Neural cell (in vitro differentiated cells): Measurements from ENCODE around the gene ZNF560. TPM values are rescaled to one million over a fixed set of nuclear protein-coding genes. Genes with fewer than 3 reads are reported as not detected.

Experiments
- H2AFZ ChIP-seq: fragments of 200-600, 300-800 bp; sonication (generic), shearing (Covaris generic); 2 replicates; pipeline ENCODE4 v1.6.0; 2014; ENCODE audit warnings: low read depth, mild to moderate bottlenecking, antibody characterized with exemption, low read length, moderate library complexity
- H3F3A ChIP-seq: fragments of 200-600 bp; shearing (Covaris generic); 2 replicates; pipeline ENCODE4 v1.6.1; 2016; ENCODE audit warnings: mild to moderate bottlenecking, moderate library complexity, mixed read lengths, antibody characterized with exemption, low read length; ENCODE audit not compliant: insufficient read depth, poor library complexity, severe bottlenecking
- H3K27ac ChIP-seq: fragments of 200-600, 300-800 bp; sonication (generic), shearing (Covaris generic); 2 replicates; pipeline ENCODE4 v1.5.1; 2014; ENCODE audit warnings: mild to moderate bottlenecking, low read length, moderate library complexity
- H3K27me3 ChIP-seq: fragments of 300-800, 200-600 bp; sonication (generic), shearing (Covaris generic); 2 replicates; pipeline ENCODE4 v1.6.0; 2014; ENCODE audit warnings: mild to moderate bottlenecking, low read depth, low read length, moderate library complexity; ENCODE audit not compliant: insufficient read depth
- H3K36me3 ChIP-seq: fragments of 300-800, 200-600 bp; sonication (generic), shearing (Covaris generic); 2 replicates; pipeline ENCODE4 v1.5.1; 2014; ENCODE audit warnings: mild to moderate bottlenecking, antibody characterized with exemption, low read length, moderate library complexity; ENCODE audit not compliant: insufficient read depth
- H3K4me2 ChIP-seq: fragments of 300-800, 200-600 bp; sonication (generic), shearing (Covaris generic); 2 replicates; pipeline ENCODE4 v1.6.0; 2014; ENCODE audit warnings: mild to moderate bottlenecking, low read length
- H3K4me3 ChIP-seq: fragments of 300-800, 200-600 bp; sonication (generic), shearing (Covaris generic); 2 replicates; pipeline ENCODE4 v1.5.1; 2014; ENCODE audit warnings: mild to moderate bottlenecking, low read length, moderate library complexity
- H3K79me2 ChIP-seq: fragments of 200-600 bp; shearing (Covaris generic); replicated peaks from 2 replicates; pipeline ENCODE4 v1.6.0; 2014; ENCODE audit warnings: mild to moderate bottlenecking, low read length, moderate library complexity; ENCODE audit not compliant: insufficient read depth
- H3K9ac ChIP-seq: fragments of 300-800, 200-600 bp; sonication (generic), shearing (Covaris generic); 2 replicates; pipeline ENCODE4 v1.6.1; 2016; ENCODE audit warnings: mild to moderate bottlenecking, low read length, mixed read lengths
- H3K9me2 ChIP-seq: fragments of 200-600 bp; shearing (Covaris generic); 2 replicates; pipeline ENCODE4 v1.6.1; 2016; ENCODE audit warnings: mild to moderate bottlenecking, low read length, mixed read lengths; ENCODE audit not compliant: insufficient read depth
- H3K9me3 ChIP-seq: fragments of 200-600, 300-800 bp; sonication (generic), shearing (Covaris generic); 2 replicates; pipeline ENCODE4 v1.6.1; 2016; ENCODE audit warnings: mild to moderate bottlenecking, mixed run types, low read length, moderate library complexity, mixed read lengths
- H4K20me1 ChIP-seq: fragments of 200-600 bp; shearing (Covaris generic); 2 replicates; pipeline ENCODE4 v1.6.1; 2016; ENCODE audit warnings: mild to moderate bottlenecking, mixed run types; ENCODE audit not compliant: insufficient read depth
- CTCF ChIP-seq: fragments of 450-650 bp; IDR thresholded peaks from 2 replicates; pipeline ENCODE4 v1.5.1; 2014; ENCODE audit warnings: antibody characterized with exemption, mild to moderate bottlenecking, moderate library complexity; ENCODE audit not compliant: poor library complexity, severe bottlenecking
- EP300 ChIP-seq: fragments of 450-650 bp; conservative IDR thresholded peaks from 2 replicates; pipeline ENCODE4 v1.6.1; 2014; ENCODE audit warnings: antibody characterized with exemption, mild to moderate bottlenecking, moderate library complexity; ENCODE audit not compliant: poor library complexity, severe bottlenecking
- EZH2 ChIP-seq: fragments of 200-600, 300-800 bp; shearing (Covaris generic), sonication (generic); IDR thresholded peaks from 2 replicates; pipeline ENCODE4 v1.6.1; 2014; ENCODE audit warnings: antibody characterized with exemption, low read length, borderline replicate concordance, mild to moderate bottlenecking; ENCODE audit not compliant: insufficient read depth, poor library complexity, severe bottlenecking
- MXI1 ChIP-seq: fragments of 450-650 bp; conservative IDR thresholded peaks from 2 replicates; pipeline ENCODE4 v1.6.1; 2014; ENCODE audit warnings: antibody characterized with exemption, mild to moderate bottlenecking; ENCODE audit not compliant: poor library complexity, severe bottlenecking
- POLR2AphosphoS5 ChIP-seq: IDR thresholded peaks from 2 replicates; pipeline ENCODE4 v1.6.1; 2012
- RAD21 ChIP-seq: fragments of 450-650 bp; conservative IDR thresholded peaks from 2 replicates; pipeline ENCODE4 v1.6.1; 2014; ENCODE audit warnings: antibody characterized with exemption, mild to moderate bottlenecking, moderate library complexity
- REST ChIP-seq: IDR thresholded peaks from 2 replicates; pipeline ENCODE4 v1.6.1; 2012; ENCODE audit warnings: borderline replicate concordance
- SMC3 ChIP-seq: fragments of 450-650 bp; conservative IDR thresholded peaks from 2 replicates; pipeline ENCODE4 v1.6.1; 2014; ENCODE audit warnings: antibody characterized with exemption, mild to moderate bottlenecking, moderate library complexity; ENCODE audit not compliant: poor library complexity
- TAF1 ChIP-seq: IDR thresholded peaks from 2 replicates; pipeline ENCODE4 v1.6.1; 2012; ENCODE audit warnings: low read depth
- polyA plus RNA-seq: library from polyadenylated mRNA; depleted of rRNA; stranded (reverse); fragments of >200 nt; gene quantifications from 2 replicates; pipeline ENCODE4 v1.2.3, GENCODE V29; 2014

ZNF560 gene
- polyA plus RNA-seq, 1 donor from 2014 or later: 0.61 TPM

GRCh38 chr19:9494096-9494495 lies 4.3 kb downstream of the ZNF560 start:
- no peak for TF ChIP-seq EP300
- TF ChIP-seq EZH2: no peak
- TF ChIP-seq REST: no peak
- TF ChIP-seq POLR2AphosphoS5: no peak
- TF ChIP-seq TAF1: no peak
- TF ChIP-seq MXI1: no peak
- no peak for TF ChIP-seq RAD21
- TF ChIP-seq CTCF: no peak
- no peak for TF ChIP-seq SMC3
- no peak overlapping the region for H2AFZ ChIP-seq
- H3K79me2 ChIP-seq: no peaks in the 10 kb centered on the region
- no peaks in the 10 kb centered on the region for H3K9me3 ChIP-seq
- H3K4me3 ChIP-seq: no peak overlapping the region
- H3K4me2 ChIP-seq: no peak overlapping the region
- no peaks in the 10 kb centered on the region for H3K9me2 ChIP-seq
- H3F3A ChIP-seq: no peaks in the 10 kb centered on the region
- H3K36me3 ChIP-seq: no peaks in the 10 kb centered on the region
- H4K20me1 ChIP-seq: no peaks in the 10 kb centered on the region
- no peaks in the 10 kb centered on the region for H3K27me3 ChIP-seq
- no peak overlapping the region for H3K27ac ChIP-seq
- H3K9ac ChIP-seq: no peak overlapping the region

GRCh38 chr19:9487016-9487415 lies 11.4 kb downstream of the ZNF560 start:
- Histone ChIP-seq H3K4me2 (no peak overlapping the region), H3K4me3 (no peak overlapping the region), H3K9me3 (no peaks in the 10 kb centered on the region), H3K27me3 (no peaks in the 10 kb centered on the region), H2AFZ (no peak overlapping the region), H3K36me3 (no peaks in the 10 kb centered on the region), H4K20me1 (no peaks in the 10 kb centered on the region), H3K9ac (no peak overlapping the region), H3K9me2 (no peaks in the 10 kb centered on the region), H3F3A (no peaks in the 10 kb centered on the region), H3K79me2 (no peaks in the 10 kb centered on the region), H3K27ac (no peak overlapping the region)
- TF ChIP-seq REST (no peak), CTCF (no peak), RAD21 (no peak), EZH2 (no peak), SMC3 (no peak), TAF1 (no peak), MXI1 (no peak), EP300 (no peak), POLR2AphosphoS5 (no peak)
